ENCODE data around the gene C6orf47. TPM values are rescaled to one million over a fixed set of nuclear protein-coding genes. Genes with fewer than 3 reads are reported as not detected.

Gene C6orf47
- total and polyA plus RNA-seq, 10 of the 15 experiments (the other 5 are each of a cell fraction or from before 2014, with no cell fraction given), result 0.16 to 20.4 (median 17.3) TPM; not detected in 1

DNA sequence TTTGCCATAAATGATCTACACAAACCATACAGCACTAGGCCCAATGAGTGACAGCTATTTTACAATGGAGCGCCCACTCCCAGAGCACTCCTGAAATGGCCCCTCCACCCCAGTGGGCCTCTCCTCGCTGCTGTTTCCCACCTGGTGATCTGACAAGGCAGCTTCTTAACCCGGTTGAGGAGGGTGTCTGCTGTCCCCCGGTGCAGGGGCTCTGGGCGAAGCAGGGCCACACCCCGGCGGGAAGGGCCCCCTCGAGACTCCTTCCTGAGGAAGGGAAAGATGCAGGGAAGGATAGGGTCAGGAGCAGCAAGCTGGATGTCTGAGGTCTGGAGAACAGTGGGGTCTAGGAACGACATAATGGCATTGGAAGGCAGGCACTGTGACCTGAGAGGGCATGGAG lies 32.3 kb upstream of the C6orf47 start:
- POLR2A ChIA-PET, result interaction anchor here (1.1 to 2.2 kb wide), 2 partner anchors 45 to 140 kb away, joined by 5 to 11 read pairs; no protein-coding TSS in a partner anchor
- WGBS (ENCODE audit: insufficient coverage, insufficient replicate concordance, low lambda C conversion rate, missing lambda C conversion rate), result 90% methylated on average over 9 of the region's 9 CpGs
- no TSS peak for BruUV-seq (replicated peaks)
- H4K20me1 ChIP-seq (ENCODE audit: control insufficient read depth, insufficient read depth), result no peaks in the 10 kb centered on the region
- CTCF ChIA-PET, result interaction anchor here (0.7 kb wide), 1 partner anchor 46 kb away, joined by 3 read pairs; no protein-coding TSS in a partner anchor
- no peaks in the 10 kb centered on the region for H3K27me3 ChIP-seq (replicated peaks in 1 of 2; ENCODE audit: control insufficient read depth in 2 of 2, insufficient read depth in 2 of 2, low read length in 1 of 2)
- ATAC-seq (no peak), DNase-seq (ENCODE audit: low read depth, low spot score) (no peak), FAIRE-seq (no peak)
- no peaks in the 10 kb centered on the region for H3K9me3 ChIP-seq (replicated peaks; ENCODE audit: control insufficient read depth, insufficient read depth, low read length)
- intact Hi-C loops (cut with micrococcal nuclease; ENCODE audit: unreplicated experiment) (no loop called here), in situ Hi-C loops (cut with MboI) (no loop called here)
- H3K4me1 ChIP-seq (ENCODE audit: control insufficient read depth, insufficient read depth, low read length), result no peaks in the 10 kb centered on the region
- TF ChIP-seq FOS (IDR thresholded peaks at IDR 0.05; ENCODE audit: borderline replicate concordance, extremely low read depth, insufficient read length) (no peak), POU2F2 (IDR thresholded peaks at IDR 0.05; ENCODE audit: borderline replicate concordance, low read depth, low read length) (no peak), YBX1 (IDR thresholded peaks at IDR 0.05) (no peak), IRF4 (IDR thresholded peaks at IDR 0.05; ENCODE audit: low read depth, low read length) (no peak), SP1 (IDR thresholded peaks at IDR 0.05; ENCODE audit: low read depth, low read length) (no peak), HDAC6 (IDR thresholded peaks at IDR 0.05; ENCODE audit: unreplicated experiment) (no peak), SUPT20H (IDR thresholded peaks at IDR 0.05; ENCODE audit: borderline replicate concordance, control insufficient read depth, low read depth, low read length) (no peak)
- SMC1A ChIA-PET (ENCODE audit: uncharacterized antibody, unreplicated experiment), result no interaction called here
- RAD21 ChIA-PET (ENCODE audit: unreplicated experiment), result no interaction called here
- H3K27ac ChIP-seq (ENCODE audit: control insufficient read depth, insufficient read depth), result no peak overlapping the region
- H3K4me2 ChIP-seq (ENCODE audit: control insufficient read depth, insufficient read depth), result no peak overlapping the region
- peaks cover 17 to 35% of the 10 kb centered on the region in 2 experiments for H3K36me3 ChIP-seq (ENCODE audit: control insufficient read depth in 2 of 2, insufficient read depth in 2 of 2, low read length in 1 of 2)
- no peak overlapping the region for H3K9ac ChIP-seq (ENCODE audit: control insufficient read depth, insufficient read depth, low read length)
- H3K79me2 ChIP-seq (ENCODE audit: control insufficient read depth, insufficient read depth, low read length), result no peaks in the 10 kb centered on the region
- H3K4me3 ChIP-seq, result no peak overlapping the region
- no peak overlapping the region for H2AFZ ChIP-seq (ENCODE audit: control insufficient read depth, low read depth, low read length)

DNA sequence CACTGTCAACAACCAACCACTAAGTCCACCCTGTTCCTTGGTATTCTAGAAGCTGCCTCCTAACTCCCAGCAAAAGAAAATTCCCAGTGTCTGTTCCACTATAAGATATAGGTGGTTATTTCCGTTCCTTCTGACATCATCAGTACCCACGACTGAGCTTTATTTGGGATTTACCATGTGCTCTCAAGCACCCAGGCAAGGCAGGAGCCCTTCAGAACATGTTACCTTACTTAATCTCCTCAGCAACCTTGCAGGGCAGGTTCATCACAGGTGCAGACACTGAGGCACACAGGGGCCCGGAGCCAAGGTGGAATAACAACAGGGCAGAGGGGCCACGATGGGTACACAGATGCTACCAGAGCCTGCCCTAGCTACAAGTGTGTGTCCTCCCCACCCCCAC lies 31.8 kb upstream of the C6orf47 start:
- ATAC-seq (no peak), FAIRE-seq (no peak), DNase-seq (ENCODE audit: low read depth, low spot score) (no peak)
- POLR2A ChIA-PET, result interaction anchor here (1.1 to 2.2 kb wide), 2 partner anchors 46 to 140 kb away, joined by 5 to 11 read pairs; no protein-coding TSS in a partner anchor
- in situ Hi-C loops (cut with MboI), result no loop called here
- CTCF ChIA-PET, result interaction anchor here (0.7 kb wide), 1 partner anchor 46 kb away, joined by 3 read pairs; no protein-coding TSS in a partner anchor
- SMC1A ChIA-PET (ENCODE audit: uncharacterized antibody, unreplicated experiment), result no interaction called here
- RAD21 ChIA-PET (ENCODE audit: unreplicated experiment), result no interaction called here
- Histone ChIP-seq H3K4me2 (ENCODE audit: control insufficient read depth, insufficient read depth) (no peak overlapping the region), H3K9ac (ENCODE audit: control insufficient read depth, insufficient read depth, low read length) (no peak overlapping the region), H4K20me1 (ENCODE audit: control insufficient read depth, insufficient read depth) (no peaks in the 10 kb centered on the region), H3K9me3 (replicated peaks; ENCODE audit: control insufficient read depth, insufficient read depth, low read length) (no peaks in the 10 kb centered on the region), H2AFZ (ENCODE audit: control insufficient read depth, low read depth, low read length) (no peak overlapping the region), H3K4me3 (no peak overlapping the region), H3K36me3 (ENCODE audit: control insufficient read depth in 2 of 2, insufficient read depth in 2 of 2, low read length in 1 of 2) (peaks cover 17 to 40% of the 10 kb centered on the region in 2 experiments), H3K27ac (ENCODE audit: control insufficient read depth, insufficient read depth) (no peak overlapping the region), H3K27me3 (replicated peaks in 1 of 2; ENCODE audit: control insufficient read depth in 2 of 2, insufficient read depth in 2 of 2, low read length in 1 of 2) (no peaks in the 10 kb centered on the region), H3K79me2 (ENCODE audit: control insufficient read depth, insufficient read depth, low read length) (no peaks in the 10 kb centered on the region), H3K4me1 (ENCODE audit: control insufficient read depth, insufficient read depth, low read length) (no peaks in the 10 kb centered on the region)
- TF ChIP-seq SUZ12 (IDR thresholded peaks at IDR 0.05; ENCODE audit: unreplicated experiment) (no peak), FOXK2 (IDR thresholded peaks at IDR 0.05) (no peak), TCF3 (IDR thresholded peaks at IDR 0.05; ENCODE audit: borderline replicate concordance, insufficient read depth, low read depth, low read length) (no peak)
- TF ChIP-seq, protein P1, sequence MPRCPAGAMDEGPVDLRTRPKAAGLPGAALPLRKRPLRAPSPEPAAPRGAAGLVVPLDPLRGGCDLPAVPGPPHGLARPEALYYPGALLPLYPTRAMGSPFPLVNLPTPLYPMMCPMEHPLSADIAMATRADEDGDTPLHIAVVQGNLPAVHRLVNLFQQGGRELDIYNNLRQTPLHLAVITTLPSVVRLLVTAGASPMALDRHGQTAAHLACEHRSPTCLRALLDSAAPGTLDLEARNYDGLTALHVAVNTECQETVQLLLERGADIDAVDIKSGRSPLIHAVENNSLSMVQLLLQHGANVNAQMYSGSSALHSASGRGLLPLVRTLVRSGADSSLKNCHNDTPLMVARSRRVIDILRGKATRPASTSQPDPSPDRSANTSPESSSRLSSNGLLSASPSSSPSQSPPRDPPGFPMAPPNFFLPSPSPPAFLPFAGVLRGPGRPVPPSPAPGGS (IDR thresholded peaks at IDR 0.05; ENCODE audit: borderline replicate concordance, insufficient read depth, low read depth, low read length, poor library complexity, severe bottlenecking), result no peak
- TF ChIP-seq, protein P2, sequence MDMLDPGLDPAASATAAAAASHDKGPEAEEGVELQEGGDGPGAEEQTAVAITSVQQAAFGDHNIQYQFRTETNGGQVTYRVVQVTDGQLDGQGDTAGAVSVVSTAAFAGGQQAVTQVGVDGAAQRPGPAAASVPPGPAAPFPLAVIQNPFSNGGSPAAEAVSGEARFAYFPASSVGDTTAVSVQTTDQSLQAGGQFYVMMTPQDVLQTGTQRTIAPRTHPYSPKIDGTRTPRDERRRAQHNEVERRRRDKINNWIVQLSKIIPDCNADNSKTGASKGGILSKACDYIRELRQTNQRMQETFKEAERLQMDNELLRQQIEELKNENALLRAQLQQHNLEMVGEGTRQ (IDR thresholded peaks at IDR 0.05; ENCODE audit: borderline replicate concordance, low read depth, low read length), result no peak
- no TSS peak for BruUV-seq (replicated peaks)
- 92% methylated on average over 4 of the region's 4 CpGs for WGBS (ENCODE audit: insufficient coverage, insufficient replicate concordance, low lambda C conversion rate, missing lambda C conversion rate)
- intact Hi-C loops (cut with micrococcal nuclease; ENCODE audit: unreplicated experiment), result no loop called here
